GM18951 (cell line): ENCODE results near the gene CSGALNACT2.

Experiments
- POLR2A ChIP-seq: IDR thresholded peaks from 4 replicates; pipeline ENCODE4 v1.6.1; 2011; ENCODE audit warnings: mild to moderate bottlenecking; ENCODE audit not compliant: insufficient read length, insufficient read depth; ENCODE audit errors: extremely low read depth
- in situ Hi-C: fragments of 300-500 bp; cut with MboI; formaldehyde crosslinking; loops from one replicate; pipeline ENCODE4 v1.12.0; 2022; ENCODE audit warnings: low sequenced_read_pairs, mixed read lengths, inconsistent platforms; ENCODE audit not compliant: unreplicated experiment

The CSGALNACT2 gene

DNA sequence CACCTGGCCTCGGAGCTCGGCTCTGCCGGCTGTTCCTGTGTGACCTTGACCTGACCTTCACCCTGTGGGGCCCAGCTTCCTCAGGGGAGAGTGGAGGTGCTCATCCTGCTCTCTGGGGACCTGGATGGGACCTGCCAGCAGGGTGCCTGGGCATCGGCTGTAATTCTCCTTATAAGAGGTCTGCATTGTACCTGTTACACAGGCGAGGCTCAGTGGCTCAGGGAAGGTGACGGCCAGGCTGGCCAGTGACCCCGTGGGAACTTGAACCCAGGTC lies 32.4 kb upstream of the CSGALNACT2 start:
- in situ Hi-C loops = no loop called here
- TF ChIP-seq POLR2A = no peak

DNA sequence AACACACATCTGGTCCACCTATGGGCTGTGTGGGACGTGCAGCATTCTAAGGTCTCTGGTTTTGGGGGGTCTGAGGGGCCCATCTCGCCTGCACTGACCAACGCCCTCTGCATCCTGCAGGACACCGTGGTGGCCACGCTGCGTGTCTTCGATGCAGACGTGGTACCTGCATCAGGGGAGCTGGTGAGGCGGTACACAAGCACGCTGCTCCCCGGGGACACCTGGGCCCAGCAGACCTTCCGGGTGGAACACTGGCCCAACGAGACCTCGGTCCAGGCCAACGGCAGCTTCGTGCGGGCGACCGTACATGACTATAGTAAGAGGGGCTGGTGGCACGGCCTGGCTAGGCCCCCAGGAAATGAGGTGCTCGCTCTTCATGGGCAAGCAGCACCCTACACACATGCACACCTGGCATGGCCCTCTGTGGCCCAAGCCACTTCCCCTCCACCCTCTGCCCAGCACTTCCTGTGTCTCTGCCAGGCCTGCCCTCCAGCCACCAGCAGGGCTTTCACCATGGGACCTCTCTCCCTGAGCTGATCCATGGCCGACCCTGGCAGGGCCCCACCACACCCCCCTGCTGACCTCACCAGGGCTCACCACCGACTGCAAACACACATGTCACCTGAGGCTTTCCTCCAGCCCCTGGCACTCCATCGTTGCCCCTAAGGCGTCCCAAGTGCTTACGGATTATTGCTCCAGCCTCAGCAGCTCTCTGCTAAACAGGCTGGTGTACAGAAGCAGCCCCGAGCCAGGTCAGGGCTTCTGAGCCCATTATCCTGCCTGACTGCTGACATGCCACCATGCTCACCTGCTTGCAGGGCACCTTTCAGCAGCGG lies 31.8 kb upstream of the CSGALNACT2 start:
- TF ChIP-seq POLR2A = no peak
- in situ Hi-C loops = no loop called here

GRCh38 chr10:43108951-43109350 lies 29.3 kb upstream of the CSGALNACT2 start:
- in situ Hi-C loops = no loop called here
- no peak for TF ChIP-seq POLR2A

DNA sequence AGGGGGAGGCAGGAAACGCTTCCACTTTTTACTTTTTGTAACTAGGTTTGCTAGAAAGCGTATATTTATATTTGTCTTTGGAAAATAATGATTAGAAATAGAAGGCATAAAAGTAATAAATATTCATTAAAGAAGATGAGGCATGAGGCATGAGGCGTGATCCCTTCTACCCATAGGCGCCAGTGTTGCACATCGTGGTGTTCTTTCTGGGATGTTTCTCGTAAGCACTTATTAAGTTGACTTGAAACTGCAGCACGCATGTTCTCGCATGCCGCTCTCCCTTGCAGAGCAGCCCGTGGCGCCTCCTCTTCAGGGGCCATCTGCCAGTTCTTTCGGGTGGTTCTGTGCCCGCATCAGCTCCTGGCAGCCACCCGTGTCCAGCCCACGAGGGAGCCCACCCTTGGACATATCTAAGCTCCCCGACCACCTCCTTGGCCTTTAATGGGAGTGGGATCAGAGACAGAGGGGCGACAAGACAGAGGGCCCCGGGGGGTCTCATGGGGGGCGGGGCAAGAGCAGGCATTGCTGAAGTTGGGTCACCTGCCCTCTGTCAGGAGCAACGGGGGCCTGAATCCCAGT lies 28.5 kb upstream of the CSGALNACT2 start:
- TF ChIP-seq POLR2A = no peak
- in situ Hi-C loops = no loop called here

GRCh38 chr10:43110338-43111071 lies 27.7 kb upstream of the CSGALNACT2 start:
- in situ Hi-C loops = no loop called here
- TF ChIP-seq POLR2A = no peak

DNA sequence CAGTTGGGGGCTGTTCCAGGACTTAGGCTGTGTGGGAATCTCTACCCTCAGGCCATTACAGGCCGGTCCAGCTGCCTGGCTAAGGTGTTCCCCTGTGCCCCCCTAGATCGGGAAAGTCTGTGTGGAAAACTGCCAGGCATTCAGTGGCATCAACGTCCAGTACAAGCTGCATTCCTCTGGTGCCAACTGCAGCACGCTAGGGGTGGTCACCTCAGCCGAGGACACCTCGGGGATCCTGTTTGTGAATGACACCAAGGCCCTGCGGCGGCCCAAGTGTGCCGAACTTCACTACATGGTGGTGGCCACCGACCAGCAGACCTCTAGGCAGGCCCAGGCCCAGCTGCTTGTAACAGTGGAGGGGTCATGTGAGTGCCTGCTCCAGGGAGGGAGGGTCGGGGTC lies 27.1 kb upstream of the CSGALNACT2 start:
- in situ Hi-C loops = no loop called here
- TF ChIP-seq POLR2A = no peak

- TF ChIP-seq POLR2A = no peak
Observed at GRCh38 chr10:43111921-43112607, 26.2 kb upstream of the CSGALNACT2 start.

GRCh38 chr10:43112608-43112961 lies 25.7 kb upstream of the CSGALNACT2 start:
- in situ Hi-C loops = no loop called here
- no peak for TF ChIP-seq POLR2A

More at GRCh38 chr10:43111921-43112607, 26.2 kb upstream of the CSGALNACT2 start:
- in situ Hi-C loops = no loop called here

GRCh38 chr10:43113201-43114087 lies 24.8 kb upstream of the CSGALNACT2 start:
- no peak for TF ChIP-seq POLR2A
- in situ Hi-C loops = no loop called here

GRCh38 chr10:43114088-43114742 lies 24.0 kb upstream of the CSGALNACT2 start:
- no peak for TF ChIP-seq POLR2A
- in situ Hi-C loops = no loop called here

GRCh38 chr10:43114743-43115611 lies 23.3 kb upstream of the CSGALNACT2 start:
- in situ Hi-C loops = no loop called here
- no peak for TF ChIP-seq POLR2A

- in situ Hi-C loops = no loop called here
- TF ChIP-seq POLR2A = no peak
Observed at GRCh38 chr10:43115881-43116595, 22.2 kb upstream of the CSGALNACT2 start.
